H1 (cell line): ENCODE results near the gene CEP290. TPM values are rescaled to one million over a fixed set of nuclear protein-coding genes. Genes with fewer than 3 reads are reported as not detected.

Experiments used
- CTCF ChIA-PET: fragments of 300-600 bp; sonication (Branson Sonifier 250); formaldehyde crosslinking; loops from one replicate; lab custom pipeline; 2021; ENCODE audit not compliant: partially characterized antibody; lab: Charles Lee
- POLR2A ChIA-PET: fragments of 300-600 bp; sonication (Branson Sonifier 250); formaldehyde crosslinking; loops from one replicate; lab custom pipeline; 2021; ENCODE audit warnings: inconsistent platforms; ENCODE audit not compliant: partially characterized antibody; lab: Charles Lee
- DNase-seq, 2 experiments: peaks; one replicate each; pipeline versions ENCODE4 v3.0.0 to v3.0.0-alpha.2; 2010 to 2022; ENCODE audit warnings: low spot score in 2 of 2, low read depth in 1 of 2, mixed read lengths in 1 of 2
- FAIRE-seq: peaks from 2 replicates; lab custom pipeline; 2011; peaks lifted over from hg19 to GRCh38; lab: Jason Lieb, UNC
- H2AFZ ChIP-seq: 2 replicates; pipeline ENCODE4 v1.8.1; 2012; ENCODE audit warnings: low read length, inconsistent platforms
- H2AK5ac ChIP-seq: 2 replicates; pipeline ENCODE4 v1.6.1; 2013; ENCODE audit warnings: low read depth, low read length
- H2BK120ac ChIP-seq: replicated peaks from 2 replicates; pipeline ENCODE3; 2013; ENCODE audit warnings: low read depth, low read length, inconsistent platforms
- H2BK12ac ChIP-seq: 2 replicates; pipeline ENCODE4 v1.6.1; 2013; ENCODE audit warnings: low read depth, low read length
- H2BK15ac ChIP-seq: 2 replicates; pipeline ENCODE4 v1.6.1; 2013; ENCODE audit warnings: low read length
- H2BK20ac ChIP-seq: 2 replicates; pipeline ENCODE4 v1.6.1; 2013; ENCODE audit warnings: low read length
- H2BK5ac ChIP-seq: 2 replicates; pipeline ENCODE4 v1.6.1; 2013; ENCODE audit warnings: low read depth, low read length
- H3K14ac ChIP-seq: 2 replicates; pipeline ENCODE4 v1.6.1; 2013; ENCODE audit warnings: inconsistent platforms; ENCODE audit not compliant: insufficient read length
- H3K18ac ChIP-seq: 2 replicates; pipeline ENCODE4 v1.6.1; 2013; ENCODE audit warnings: low read length; ENCODE audit errors: extremely low read depth
- H3K23ac ChIP-seq: 2 replicates; pipeline ENCODE4 v1.6.1; 2013; ENCODE audit warnings: inconsistent platforms; ENCODE audit not compliant: insufficient read length
- H3K23me2 ChIP-seq: 2 replicates; pipeline ENCODE4 v1.6.1; 2013; ENCODE audit warnings: low read depth, low read length
- H3K27ac ChIP-seq: 2 replicates; pipeline ENCODE4 v1.6.1; 2011; ENCODE audit warnings: low read depth, low read length, inconsistent platforms
- H3K27me3 ChIP-seq, 4 experiments: replicated peaks in 1 of 4; 1 replicate in 1 of 4; 2 replicates in 3 of 4; pipeline versions ENCODE4 v1.6.1 to v1.8.1; 2011 to 2013; ENCODE audit warnings: low read length in 3 of 4, mild to moderate bottlenecking in 3 of 4, inconsistent platforms in 2 of 4, mixed read lengths in 2 of 4, moderate library complexity in 1 of 4; ENCODE audit not compliant: control insufficient read depth in 3 of 4, insufficient read depth in 3 of 4; ENCODE audit errors: extremely low read depth in 1 of 4
- H3K36me3 ChIP-seq, 4 experiments: 2 replicates each; pipeline versions ENCODE4 v1.6.1 to v1.8.1; 2011 to 2013; ENCODE audit warnings: mild to moderate bottlenecking in 4 of 4, low read length in 3 of 4, moderate library complexity in 2 of 4, control low read depth in 1 of 4, inconsistent platforms in 1 of 4; ENCODE audit not compliant: insufficient read depth in 4 of 4, control insufficient read depth in 2 of 4
- H3K4ac ChIP-seq: replicated peaks from 2 replicates; pipeline ENCODE3; 2013; ENCODE audit warnings: low read length, low read depth, mixed read lengths, inconsistent platforms; ENCODE audit not compliant: insufficient read length
- H3K4me1 ChIP-seq, 4 experiments: replicated peaks in 1 of 4; 1 replicate in 1 of 4; 2 replicates in 3 of 4; pipeline versions ENCODE4 v1.6.1 to v1.8.1; 2011 to 2013; ENCODE audit warnings: low read length in 3 of 4, inconsistent platforms in 2 of 4, mixed read lengths in 1 of 4; ENCODE audit not compliant: insufficient read depth in 4 of 4, control insufficient read depth in 3 of 4
- H3K4me2 ChIP-seq, 2 experiments: 2 replicates each; pipeline versions ENCODE4 v1.6.1 to v1.8.1; 2011 to 2013; ENCODE audit warnings: low read depth in 2 of 2, low read length in 2 of 2, control low read depth in 1 of 2, inconsistent platforms in 1 of 2, mild to moderate bottlenecking in 1 of 2; ENCODE audit not compliant: insufficient read depth in 1 of 2
- H3K4me3 ChIP-seq, 4 experiments: fragments of 200-600, 300-600 bp in 1 of 4; sonication (generic), shearing (Covaris generic), sonication (Bioruptor Twin) in 1 of 4; 2 replicates each; pipeline versions ENCODE4 v1.5.1 to v1.8.1; 2011 to 2016; ENCODE audit warnings: low read length in 4 of 4, low read depth in 3 of 4, control low read depth in 2 of 4, inconsistent platforms in 2 of 4, mild to moderate bottlenecking in 2 of 4, mixed read lengths in 1 of 4, moderate library complexity in 1 of 4; ENCODE audit not compliant: insufficient read depth in 2 of 4; ENCODE audit errors: extremely low read depth in 1 of 4
- H3K56ac ChIP-seq: replicated peaks from 2 replicates; pipeline ENCODE3; 2013; ENCODE audit warnings: low read depth, mild to moderate bottlenecking, mixed read lengths, low read length, inconsistent platforms; ENCODE audit not compliant: insufficient read length
- H3K79me1 ChIP-seq: 2 replicates; pipeline ENCODE4 v1.6.1; 2013; ENCODE audit warnings: low read depth, low read length, control low read depth
- H3K79me2 ChIP-seq, 2 experiments: 2 replicates each; pipeline versions ENCODE4 v1.6.1 to v1.8.1; 2012 to 2013; ENCODE audit warnings: low read length in 2 of 2, mild to moderate bottlenecking in 2 of 2, inconsistent platforms in 1 of 2; ENCODE audit not compliant: insufficient read depth in 2 of 2, control insufficient read depth in 1 of 2
- H3K9ac ChIP-seq, 4 experiments: replicated peaks in 1 of 4; 1 replicate in 1 of 4; 2 replicates in 3 of 4; pipeline versions ENCODE4 v1.6.1 to v1.8.1; 2011 to 2013; ENCODE audit warnings: low read depth in 3 of 4, low read length in 3 of 4, control low read depth in 2 of 4, mild to moderate bottlenecking in 2 of 4, moderate library complexity in 2 of 4, inconsistent platforms in 1 of 4; ENCODE audit errors: extremely low read depth in 1 of 4
- H3K9me3 ChIP-seq, 2 experiments: 2 replicates each; pipeline versions ENCODE4 v1.6.1 to v1.8.1; 2012 to 2013; ENCODE audit warnings: mild to moderate bottlenecking in 2 of 2, moderate library complexity in 2 of 2, control low read depth in 1 of 2, inconsistent platforms in 1 of 2, low read depth in 1 of 2, low read length in 1 of 2, mixed read lengths in 1 of 2; ENCODE audit not compliant: insufficient read depth in 2 of 2
- H4K20me1 ChIP-seq, 2 experiments: replicated peaks in 1 of 2; 2 replicates each; pipeline versions ENCODE3 to v1.8.1; 2011 to 2013; ENCODE audit warnings: inconsistent platforms in 2 of 2, low read length in 2 of 2, mild to moderate bottlenecking in 1 of 2; ENCODE audit not compliant: insufficient read depth in 2 of 2, control insufficient read depth in 1 of 2
- H4K5ac ChIP-seq: 2 replicates; pipeline ENCODE4 v1.6.1; 2013; ENCODE audit warnings: low read length, low read depth, mixed read lengths, inconsistent platforms; ENCODE audit not compliant: insufficient read length
- H4K8ac ChIP-seq: 2 replicates; pipeline ENCODE4 v1.8.0; 2013; ENCODE audit warnings: mild to moderate bottlenecking, moderate library complexity, low read length, inconsistent platforms; ENCODE audit not compliant: insufficient read depth; ENCODE audit errors: extremely low read depth
- H4K91ac ChIP-seq: replicated peaks from 2 replicates; pipeline ENCODE3; 2013; ENCODE audit warnings: low read length, mixed read lengths, inconsistent platforms; ENCODE audit not compliant: insufficient read length
- TAF1 ChIP-seq: IDR thresholded peaks from 2 replicates; pipeline ENCODE4 v1.6.1; 2011; ENCODE audit warnings: mild to moderate bottlenecking, low read depth, low read length
- TAF7 ChIP-seq: optimal IDR thresholded peaks from 2 replicates; pipeline ENCODE3; 2011; ENCODE audit warnings: low read depth, mild to moderate bottlenecking, inconsistent platforms, low read length, moderate library complexity, borderline replicate concordance
- WGBS, 2 experiments: shearing (Covaris generic) in 1 of 2; methylation state at CpG; one replicate each; pipeline versions ENCODE4 v1.1.6 to v1.1.7; 2013 to 2015; ENCODE audit warnings: low lambda C conversion rate in 2 of 2, mixed read lengths in 2 of 2, inconsistent platforms in 1 of 2, low coverage in 1 of 2, missing lambda C conversion rate in 1 of 2; ENCODE audit not compliant: insufficient replicate concordance in 2 of 2, insufficient coverage in 1 of 2, insufficient read length in 1 of 2; ENCODE audit errors: extremely low coverage in 1 of 2, missing lambda C conversion rate in 1 of 2; 5-methylcytosine and 5-hydroxymethylcytosine counted together
- polyA plus RNA-seq, 7 experiments: library from polyadenylated mRNA; depleted of rRNA in 3 of 7; stranded (reverse) in 5 of 7; unstranded in 2 of 7; fragments of >200 nt in 5 of 7; fragments of 200-250 nt in 2 of 7; gene quantifications; 1 replicate in 5 of 7; 2 replicates in 1 of 7; 4 replicates in 1 of 7; pipeline versions ENCODE4 v1.2.1 to v1.2.3, GENCODE V29; 2011 to 2013; ENCODE audit warnings: missing spikeins in 2 of 7, mixed read lengths in 2 of 7
- total RNA-seq: library from RNA; stranded (reverse); fragmentation: NEBNext Ultra II Directional; extraction: Animal tissue kit (Norgen Biotek cat#: 25700); gene quantifications from 2 replicates; pipeline ENCODE4 v1.2.1, GENCODE V29; 2021
- TF ChIP-seq, protein P1 (sequence below): IDR thresholded peaks from 2 replicates; pipeline ENCODE4 v1.6.1; 2011; ENCODE audit warnings: low read length, improper control_type of control experiment
- TF ChIP-seq, protein P2 (sequence below): IDR thresholded peaks from 2 replicates; pipeline ENCODE4 v1.6.1; 2012; ENCODE audit warnings: low read length, inconsistent platforms

Gene CEP290
- total and polyA plus RNA-seq, 2 of the 8 experiments (the other 6 are each of a cell fraction or from before 2014, with no cell fraction given), result 2.1 to 5.9 TPM

DNA sequence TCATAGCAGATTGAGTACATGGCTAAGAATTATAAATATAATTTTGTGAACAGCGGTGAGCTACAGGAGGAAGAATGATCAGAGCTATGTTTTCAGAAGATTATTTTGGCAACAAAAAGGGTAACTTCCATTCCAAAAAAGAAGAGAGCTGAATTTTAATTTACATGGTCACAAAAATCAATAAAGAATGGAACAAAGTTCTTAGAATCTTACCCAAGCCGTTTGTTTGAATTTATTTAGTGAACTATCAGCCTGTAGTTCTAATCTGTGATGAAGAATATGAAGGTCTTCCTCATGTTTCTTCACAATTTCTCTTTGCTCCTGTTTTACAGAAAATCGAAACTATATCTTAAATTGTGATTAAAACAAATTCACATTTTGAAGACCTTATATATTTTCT, 58.3 kb downstream of the CEP290 start:
- no peaks in the 10 kb centered on the region for H3K79me2 ChIP-seq
- H2BK15ac ChIP-seq, result no peak overlapping the region
- H3K23ac ChIP-seq, result no peak overlapping the region
- no peak overlapping the region for H4K5ac ChIP-seq
- peaks cover 0 to 2% of the 10 kb centered on the region in 2 experiments for H4K20me1 ChIP-seq
- 90% methylated on average over 3 of the region's 3 CpGs; no CpG with 5 or more reads in 1 of the 2 experiments for WGBS, 2 experiments
- H3K9me3 ChIP-seq, result no peaks in the 10 kb centered on the region
- H3K27me3 ChIP-seq, result no peaks in the 10 kb centered on the region
- H2BK20ac ChIP-seq, result no peak overlapping the region
- no peak overlapping the region for H3K4ac ChIP-seq
- no peaks in the 10 kb centered on the region; the same call in 1 of the 2 replicates for H3K23me2 ChIP-seq
- no peak overlapping the region for H2BK5ac ChIP-seq
- H4K91ac ChIP-seq, result no peak overlapping the region
- H2AK5ac ChIP-seq, result no peak overlapping the region
- H4K8ac ChIP-seq, result no peak overlapping the region
- H3K9ac ChIP-seq, result no peak overlapping the region
- FAIRE-seq (no peak), DNase-seq (no peak)
- no peak overlapping the region for H3K18ac ChIP-seq
- H2AFZ ChIP-seq, result no peak overlapping the region
- no peak overlapping the region for H3K56ac ChIP-seq
- no peak overlapping the region for H3K14ac ChIP-seq
- CTCF ChIA-PET, result no interaction called here
- TF ChIP-seq TAF7 (no peak), TAF1 (no peak)
- TF ChIP-seq, protein P1, sequence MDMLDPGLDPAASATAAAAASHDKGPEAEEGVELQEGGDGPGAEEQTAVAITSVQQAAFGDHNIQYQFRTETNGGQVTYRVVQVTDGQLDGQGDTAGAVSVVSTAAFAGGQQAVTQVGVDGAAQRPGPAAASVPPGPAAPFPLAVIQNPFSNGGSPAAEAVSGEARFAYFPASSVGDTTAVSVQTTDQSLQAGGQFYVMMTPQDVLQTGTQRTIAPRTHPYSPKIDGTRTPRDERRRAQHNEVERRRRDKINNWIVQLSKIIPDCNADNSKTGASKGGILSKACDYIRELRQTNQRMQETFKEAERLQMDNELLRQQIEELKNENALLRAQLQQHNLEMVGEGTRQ, result no peak
- TF ChIP-seq, protein P2, sequence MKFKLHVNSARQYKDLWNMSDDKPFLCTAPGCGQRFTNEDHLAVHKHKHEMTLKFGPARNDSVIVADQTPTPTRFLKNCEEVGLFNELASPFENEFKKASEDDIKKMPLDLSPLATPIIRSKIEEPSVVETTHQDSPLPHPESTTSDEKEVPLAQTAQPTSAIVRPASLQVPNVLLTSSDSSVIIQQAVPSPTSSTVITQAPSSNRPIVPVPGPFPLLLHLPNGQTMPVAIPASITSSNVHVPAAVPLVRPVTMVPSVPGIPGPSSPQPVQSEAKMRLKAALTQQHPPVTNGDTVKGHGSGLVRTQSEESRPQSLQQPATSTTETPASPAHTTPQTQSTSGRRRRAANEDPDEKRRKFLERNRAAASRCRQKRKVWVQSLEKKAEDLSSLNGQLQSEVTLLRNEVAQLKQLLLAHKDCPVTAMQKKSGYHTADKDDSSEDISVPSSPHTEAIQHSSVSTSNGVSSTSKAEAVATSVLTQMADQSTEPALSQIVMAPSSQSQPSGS, result no peak
- H2BK120ac ChIP-seq, result no peak overlapping the region
- peaks cover 0 to 8% (median 0%) of the 10 kb centered on the region in 4 experiments; a peak in 3 of 8 replicates for H3K36me3 ChIP-seq
- POLR2A ChIA-PET, result no interaction called here
- H3K4me2 ChIP-seq, result no peak overlapping the region
- no peak overlapping the region for H2BK12ac ChIP-seq
- H3K79me1 ChIP-seq, result no peaks in the 10 kb centered on the region
- no peak overlapping the region for H3K4me3 ChIP-seq
- H3K4me1 ChIP-seq, result no peaks in the 10 kb centered on the region
- no peak overlapping the region for H3K27ac ChIP-seq
